ENCODE measurements around the gene EPHX1.

The EPHX1 gene

DNA sequence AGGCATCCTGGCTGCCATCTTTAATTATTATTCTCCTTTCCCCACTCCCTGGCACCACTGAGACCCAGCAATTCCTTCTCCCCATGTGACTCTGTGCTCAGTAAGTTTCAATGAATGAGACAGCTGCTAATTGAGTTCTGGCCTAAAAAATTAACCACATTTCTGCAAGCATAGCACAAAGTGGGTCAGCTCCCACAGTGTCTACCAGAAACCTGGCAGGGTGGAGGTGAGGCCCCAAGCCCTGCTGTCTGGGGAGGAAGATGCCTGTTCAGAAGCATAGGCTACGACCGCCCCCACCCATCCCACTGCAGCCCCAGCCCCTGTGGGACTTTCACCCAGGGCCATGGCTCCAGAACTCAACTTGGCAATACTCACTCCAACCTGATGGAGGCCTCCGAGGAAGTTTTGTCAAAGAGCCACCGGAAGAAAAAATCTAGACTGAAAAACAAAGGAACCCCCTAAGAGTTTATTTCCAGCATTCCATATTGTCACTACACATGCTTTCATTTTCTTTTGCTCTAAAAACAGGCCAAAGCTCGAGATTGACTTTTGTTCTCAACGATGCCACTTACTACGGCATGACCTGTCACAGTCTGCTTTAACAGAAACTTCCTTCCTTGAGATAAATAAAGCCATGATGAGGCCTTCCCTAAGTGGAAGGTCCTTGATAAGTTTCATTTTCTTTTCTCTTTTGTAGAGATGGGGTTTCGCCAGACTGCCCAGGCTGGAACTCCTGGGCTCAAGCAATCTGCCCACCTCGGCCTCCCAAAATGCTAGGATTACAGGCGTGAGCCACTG lies 45.8 kb downstream of the EPHX1 start:
- TF ChIP-seq, protein P1, sequence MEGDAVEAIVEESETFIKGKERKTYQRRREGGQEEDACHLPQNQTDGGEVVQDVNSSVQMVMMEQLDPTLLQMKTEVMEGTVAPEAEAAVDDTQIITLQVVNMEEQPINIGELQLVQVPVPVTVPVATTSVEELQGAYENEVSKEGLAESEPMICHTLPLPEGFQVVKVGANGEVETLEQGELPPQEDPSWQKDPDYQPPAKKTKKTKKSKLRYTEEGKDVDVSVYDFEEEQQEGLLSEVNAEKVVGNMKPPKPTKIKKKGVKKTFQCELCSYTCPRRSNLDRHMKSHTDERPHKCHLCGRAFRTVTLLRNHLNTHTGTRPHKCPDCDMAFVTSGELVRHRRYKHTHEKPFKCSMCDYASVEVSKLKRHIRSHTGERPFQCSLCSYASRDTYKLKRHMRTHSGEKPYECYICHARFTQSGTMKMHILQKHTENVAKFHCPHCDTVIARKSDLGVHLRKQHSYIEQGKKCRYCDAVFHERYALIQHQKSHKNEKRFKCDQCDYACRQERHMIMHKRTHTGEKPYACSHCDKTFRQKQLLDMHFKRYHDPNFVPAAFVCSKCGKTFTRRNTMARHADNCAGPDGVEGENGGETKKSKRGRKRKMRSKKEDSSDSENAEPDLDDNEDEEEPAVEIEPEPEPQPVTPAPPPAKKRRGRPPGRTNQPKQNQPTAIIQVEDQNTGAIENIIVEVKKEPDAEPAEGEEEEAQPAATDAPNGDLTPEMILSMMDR (IDR thresholded peaks at IDR 0.05; ENCODE audit: poor library complexity, severe bottlenecking) = no peak
- Histone ChIP-seq H3K27me3 (ENCODE audit: insufficient read depth, poor library complexity, severe bottlenecking) (no peaks in the 10 kb centered on the region), H3K36me3 (ENCODE audit: low read depth) (no peaks in the 10 kb centered on the region), H3K4me3 (ENCODE audit: severe bottlenecking) (no peak overlapping the region), H3K4me1 (ENCODE audit: insufficient read depth, poor library complexity, severe bottlenecking) (no peaks in the 10 kb centered on the region), H3K9me3 (ENCODE audit: severe bottlenecking) (no peaks in the 10 kb centered on the region), H3K27ac (ENCODE audit: poor library complexity, severe bottlenecking) (no peak overlapping the region)
- DNase-seq (ENCODE audit: low spot score) (no peak), ATAC-seq (ENCODE audit: low read depth) (no peak)

DNA sequence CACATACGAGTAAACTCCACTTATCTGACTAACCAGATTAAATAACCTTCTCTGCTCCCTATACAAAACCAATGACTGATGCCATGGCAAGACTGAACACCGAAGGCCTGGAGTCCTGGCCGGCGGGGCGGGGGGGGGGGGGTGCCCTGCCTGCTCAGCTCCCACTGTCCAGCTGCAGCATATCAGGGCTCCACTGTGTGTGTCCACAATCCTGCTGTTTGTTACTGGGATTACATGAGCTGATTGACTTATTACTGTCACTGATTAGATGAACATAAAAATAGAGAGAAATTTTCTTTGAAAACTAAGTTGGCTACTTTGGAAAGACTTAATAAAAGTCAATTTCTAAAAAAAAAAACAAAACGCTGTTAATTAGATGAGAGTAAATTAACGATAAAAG lies 47.3 kb downstream of the EPHX1 start:
- H3K9me3 ChIP-seq (ENCODE audit: severe bottlenecking) = no peaks in the 10 kb centered on the region
- H3K4me3 ChIP-seq (ENCODE audit: severe bottlenecking) = no peak overlapping the region
- H3K36me3 ChIP-seq (ENCODE audit: low read depth) = no peaks in the 10 kb centered on the region
- ATAC-seq (ENCODE audit: low read depth) (no peak), DNase-seq (ENCODE audit: low spot score) (no peak)
- TF ChIP-seq, protein P1 (IDR thresholded peaks at IDR 0.05; ENCODE audit: poor library complexity, severe bottlenecking) = no peak
- H3K27ac ChIP-seq (ENCODE audit: poor library complexity, severe bottlenecking) = no peak overlapping the region
- no peaks in the 10 kb centered on the region for H3K27me3 ChIP-seq (ENCODE audit: insufficient read depth, poor library complexity, severe bottlenecking)
- no peaks in the 10 kb centered on the region for H3K4me1 ChIP-seq (ENCODE audit: insufficient read depth, poor library complexity, severe bottlenecking)

DNA sequence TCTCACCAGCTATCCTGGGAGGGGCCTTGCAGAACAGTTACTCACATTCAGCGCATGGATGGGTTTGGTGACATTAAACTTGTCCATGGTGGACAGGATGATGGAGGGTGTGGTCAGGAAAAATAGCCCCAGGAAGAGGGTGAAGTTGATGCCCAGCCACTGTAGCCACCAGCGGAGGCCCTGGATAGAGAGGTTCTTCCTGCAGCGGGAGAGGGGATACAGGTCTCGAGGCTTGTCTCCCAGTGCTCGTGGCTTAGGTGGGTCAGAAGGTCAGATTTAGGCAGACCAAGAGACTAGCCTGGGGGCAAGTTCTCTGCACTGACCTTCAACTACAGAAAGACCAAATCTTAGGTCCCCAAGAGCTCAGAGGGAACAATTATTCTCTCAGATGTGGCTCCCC lies 49.2 kb downstream of the EPHX1 start:
- Histone ChIP-seq H3K9me3 (ENCODE audit: severe bottlenecking) (no peaks in the 10 kb centered on the region), H3K27ac (ENCODE audit: poor library complexity, severe bottlenecking) (no peak overlapping the region), H3K27me3 (ENCODE audit: insufficient read depth, poor library complexity, severe bottlenecking) (no peaks in the 10 kb centered on the region), H3K4me1 (ENCODE audit: insufficient read depth, poor library complexity, severe bottlenecking) (no peaks in the 10 kb centered on the region), H3K4me3 (ENCODE audit: severe bottlenecking) (no peak overlapping the region), H3K36me3 (ENCODE audit: low read depth) (no peaks in the 10 kb centered on the region)
- ATAC-seq (ENCODE audit: low read depth) (no peak), DNase-seq (ENCODE audit: low spot score) (no peak)
- TF ChIP-seq, protein P1 (IDR thresholded peaks at IDR 0.05; ENCODE audit: poor library complexity, severe bottlenecking) = no peak

DNA sequence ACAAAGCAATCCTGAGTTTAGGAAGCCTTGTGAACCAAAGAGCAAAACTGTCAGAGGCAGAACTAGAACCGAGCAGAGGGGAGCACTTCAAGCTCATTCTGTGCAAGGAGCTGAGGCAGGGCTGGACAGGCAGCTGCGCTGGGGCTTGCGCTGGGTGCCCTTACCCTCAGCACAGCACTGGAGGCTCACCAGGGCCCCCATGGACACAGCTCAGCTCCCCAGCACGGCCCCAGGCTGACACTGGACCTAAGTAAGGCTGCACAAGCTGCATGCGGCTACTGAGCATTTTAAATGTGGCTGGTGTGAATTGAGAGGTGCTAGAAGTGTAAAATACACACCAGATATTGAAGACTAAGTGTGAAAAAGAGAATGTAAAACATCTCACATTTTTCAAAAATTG lies 50.2 kb downstream of the EPHX1 start:
- Histone ChIP-seq H3K9me3 (ENCODE audit: severe bottlenecking) (no peaks in the 10 kb centered on the region), H3K27me3 (ENCODE audit: insufficient read depth, poor library complexity, severe bottlenecking) (no peaks in the 10 kb centered on the region), H3K4me3 (ENCODE audit: severe bottlenecking) (no peak overlapping the region), H3K27ac (ENCODE audit: poor library complexity, severe bottlenecking) (no peak overlapping the region), H3K4me1 (ENCODE audit: insufficient read depth, poor library complexity, severe bottlenecking) (no peaks in the 10 kb centered on the region), H3K36me3 (ENCODE audit: low read depth) (no peaks in the 10 kb centered on the region)
- ATAC-seq (ENCODE audit: low read depth) (no peak), DNase-seq (ENCODE audit: low spot score) (no peak)
- TF ChIP-seq, protein P1 (IDR thresholded peaks at IDR 0.05; ENCODE audit: poor library complexity, severe bottlenecking) = no peak

DNA sequence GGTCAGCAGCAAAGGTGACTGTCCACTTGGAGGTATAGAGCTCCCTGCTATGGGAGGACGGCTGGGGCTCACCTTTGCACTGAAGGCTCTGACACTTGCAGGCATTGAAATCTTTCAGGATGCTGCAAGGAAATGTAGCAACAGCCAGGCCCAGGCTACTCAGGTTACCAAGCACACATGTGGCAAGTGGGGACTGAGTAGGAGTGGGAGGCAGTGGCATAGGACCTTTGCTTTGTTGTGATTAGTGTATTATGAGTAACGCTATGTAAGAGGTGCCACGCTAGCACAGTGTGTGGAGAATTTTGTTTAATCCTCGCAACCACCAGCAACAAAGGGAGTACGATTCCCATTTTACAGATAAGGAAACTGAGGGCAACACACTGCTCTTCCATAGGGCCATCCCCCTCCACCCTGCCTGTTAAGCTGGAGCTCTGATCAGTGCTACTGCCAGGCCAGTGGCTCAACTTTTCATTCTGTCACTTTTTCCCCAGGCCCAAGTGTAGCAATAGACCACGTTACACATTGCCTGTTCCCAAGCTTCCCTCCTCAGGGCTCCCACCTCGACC lies 51.0 kb downstream of the EPHX1 start:
- H3K4me1 ChIP-seq (ENCODE audit: insufficient read depth, poor library complexity, severe bottlenecking) = no peaks in the 10 kb centered on the region
- no peaks in the 10 kb centered on the region for H3K36me3 ChIP-seq (ENCODE audit: low read depth)
- TF ChIP-seq, protein P1 (IDR thresholded peaks at IDR 0.05; ENCODE audit: poor library complexity, severe bottlenecking) = no peak
- H3K27me3 ChIP-seq (ENCODE audit: insufficient read depth, poor library complexity, severe bottlenecking) = no peaks in the 10 kb centered on the region
- no peak overlapping the region for H3K27ac ChIP-seq (ENCODE audit: poor library complexity, severe bottlenecking)
- ATAC-seq (ENCODE audit: low read depth) (no peak), DNase-seq (ENCODE audit: low spot score) (no peak)
- no peak overlapping the region for H3K4me3 ChIP-seq (ENCODE audit: severe bottlenecking)
- H3K9me3 ChIP-seq (ENCODE audit: severe bottlenecking) = no peaks in the 10 kb centered on the region
